Astrocyte of the spinal cord (primary cell): ENCODE results near the gene PCNP.

Experiments used
- DNase-seq: peaks from one replicate; pipeline ENCODE4 v3.0.0; 2011; ENCODE audit warnings: low read depth, low spot score
- H3K4me3 ChIP-seq: 2 replicates; pipeline ENCODE4 v1.5.1; 2011; ENCODE audit warnings: low read depth, mild to moderate bottlenecking, low read length, moderate library complexity
- CTCF ChIP-seq: IDR thresholded peaks from 2 replicates; pipeline ENCODE4 v1.5.1; 2012; ENCODE audit warnings: low read depth, mild to moderate bottlenecking, low read length, inconsistent platforms
- in situ Hi-C: cut with HindIII; loops from 2 replicates; pipeline ENCODE4 v1.10.0; 2017; ENCODE audit warnings: low sequenced_read_pairs

Gene PCNP

DNA sequence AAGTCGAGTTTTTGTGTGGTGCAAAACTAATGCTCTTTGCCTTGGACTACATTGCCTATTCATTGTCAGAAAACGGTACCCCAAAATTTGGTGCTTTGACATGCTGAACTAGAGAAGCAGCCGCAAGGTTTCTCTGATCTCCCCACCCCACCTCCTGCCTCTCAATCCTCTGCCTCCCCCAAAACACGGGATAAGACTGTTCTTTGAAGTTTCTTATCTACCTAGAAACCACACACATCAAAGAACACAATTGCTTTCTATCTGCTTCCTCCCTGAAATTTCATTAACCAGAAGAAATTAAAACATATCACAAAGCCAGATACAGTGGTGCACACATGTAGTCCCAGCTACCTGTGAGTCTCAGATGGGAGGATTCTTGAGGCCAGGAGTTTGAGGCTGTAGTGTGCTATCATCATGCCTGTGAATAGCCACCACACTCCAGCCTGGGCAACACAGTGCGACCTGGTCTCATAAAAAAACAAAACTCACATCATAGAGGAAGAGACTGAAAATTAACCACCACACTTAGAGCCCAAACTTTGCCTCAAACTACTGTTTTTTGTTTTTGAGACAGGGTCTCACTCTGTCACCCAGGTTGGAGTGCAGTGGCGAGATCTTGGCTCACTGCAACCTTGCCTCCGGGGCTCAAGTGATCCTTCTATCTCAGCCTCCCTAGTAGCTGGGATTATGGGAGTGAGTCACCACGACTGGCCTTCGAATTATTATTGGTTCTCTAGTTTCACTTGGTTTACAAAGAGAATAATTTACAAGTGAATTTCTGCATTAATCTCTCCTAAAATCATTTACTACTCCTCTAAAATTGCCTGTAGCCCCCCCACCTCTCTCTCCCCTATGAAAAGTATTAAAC is 2.7 kb upstream of the PCNP start:
- in situ Hi-C loops: no loop called here
- no peak for TF ChIP-seq CTCF
- no peak for DNase-seq
- H3K4me3 ChIP-seq: no peak overlapping the region

DNA sequence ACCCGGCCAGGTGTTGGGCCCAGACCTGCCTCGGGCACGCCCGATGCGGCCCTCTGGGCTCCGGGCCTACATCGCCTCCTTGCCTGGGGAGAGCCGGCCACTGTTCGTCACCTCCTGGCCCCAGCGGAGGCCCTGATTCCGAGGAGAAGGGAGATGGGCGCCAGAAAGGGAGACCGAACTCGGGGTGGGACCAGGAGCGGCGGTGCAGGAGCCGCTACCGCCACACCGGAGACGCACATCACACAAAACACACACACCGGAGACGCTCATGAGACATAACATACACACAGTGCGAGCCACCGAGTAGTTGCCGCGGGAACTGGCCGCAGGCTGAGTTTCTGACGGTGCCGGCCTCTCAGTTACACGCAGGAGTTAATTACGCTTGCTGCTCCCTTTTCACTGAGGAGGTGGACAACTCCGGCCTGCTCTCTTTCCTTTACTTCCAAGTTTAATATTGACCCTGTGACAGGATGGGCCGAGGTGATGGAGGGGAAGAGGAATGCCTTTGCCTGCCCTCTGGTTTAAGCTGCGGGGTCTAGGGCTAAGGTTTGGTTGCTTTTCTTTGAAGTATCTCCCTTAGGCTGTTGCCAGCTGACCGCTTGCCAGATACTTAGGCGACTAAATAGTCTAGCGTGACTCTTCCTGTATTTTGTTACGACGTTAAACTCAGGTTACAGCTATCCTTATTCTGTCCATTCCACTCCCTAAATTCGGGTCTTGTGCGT is 570 bp downstream of the PCNP start:
- TF ChIP-seq CTCF: no peak
- DNase-seq: peak; percentile 59

GRCh38 chr3:101577286-101577685 is 3.3 kb downstream of the PCNP start:
- no peak for DNase-seq
- H3K4me3 ChIP-seq: no peak overlapping the region
- in situ Hi-C loops: no loop called here
- no peak for TF ChIP-seq CTCF

More for the DNA sequence above, 570 bp downstream of the PCNP start:
- H3K4me3 ChIP-seq: peak overlapping the region; percentile 88
- in situ Hi-C loops: no loop called here

GRCh38 chr3:101588616-101589015 is 14.6 kb downstream of the PCNP start:
- DNase-seq: no peak
- H3K4me3 ChIP-seq: no peak overlapping the region
- TF ChIP-seq CTCF: no peak
- in situ Hi-C loops: no loop called here

DNA sequence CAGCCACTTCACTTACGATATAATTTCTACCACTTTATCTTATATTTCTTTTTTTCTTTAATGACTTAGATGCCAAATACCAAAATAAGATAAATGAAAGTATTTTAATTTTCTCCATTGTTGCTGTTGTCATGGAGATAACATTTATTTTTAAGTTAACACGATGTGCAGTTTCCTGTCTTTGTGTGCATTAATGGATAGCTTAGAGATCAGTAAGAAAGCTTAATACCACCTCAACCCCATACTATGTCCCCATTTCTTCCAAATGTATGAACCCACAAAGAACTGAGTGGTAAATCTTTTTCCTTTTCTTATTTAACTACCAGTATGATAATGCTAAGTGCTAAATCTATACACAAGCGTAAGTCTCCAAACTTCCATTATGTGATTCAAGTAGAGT is 17.1 kb downstream of the PCNP start:
- no peak for TF ChIP-seq CTCF

DNA sequence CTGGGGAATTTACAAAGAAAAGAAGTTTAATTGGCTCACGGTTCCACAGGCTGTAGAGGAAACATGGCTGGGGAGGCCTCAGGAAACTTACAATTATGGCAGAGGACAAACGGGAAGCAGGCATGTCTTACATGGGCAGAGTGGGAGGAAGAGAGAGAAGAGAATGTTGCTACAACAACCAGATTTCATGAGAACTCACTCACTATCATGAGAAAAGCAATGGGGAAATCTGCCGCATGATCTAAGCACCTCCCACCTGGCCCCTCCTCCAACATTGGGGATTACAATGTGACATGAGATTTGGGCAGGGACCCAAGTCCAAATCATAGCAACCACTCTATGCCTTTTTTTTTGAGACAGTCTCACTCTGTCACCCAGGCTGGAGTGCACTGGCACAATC is 28.8 kb downstream of the PCNP start:
- in situ Hi-C loops: no loop called here
- TF ChIP-seq CTCF: no peak
- DNase-seq: no peak
- no peak overlapping the region for H3K4me3 ChIP-seq

More for the DNA sequence above, 17.1 kb downstream of the PCNP start:
- no peak for DNase-seq
- in situ Hi-C loops: no loop called here
- no peak overlapping the region for H3K4me3 ChIP-seq
